ENCODE data around the gene FDXR. TPM values are rescaled to one million over a fixed set of nuclear protein-coding genes. Genes with fewer than 3 reads are reported as not detected.
A peak's percentile ranks its signal among the peaks of the same experiment; 100 is the strongest.
"Not testable (repeated sequence)": the region's sequence is repeated elsewhere in the genome, so short reads cannot be mapped to it uniquely, and the experiment has no call there.

Gene FDXR
- total RNA-seq, 1 donor from 2014 or later, result 34.2 TPM

GRCh38 chr17:74871356-74872076, 1.3 kb downstream of the FDXR start:
- Histone ChIP-seq H3K27ac (ENCODE audit: low read depth, low read length) (no peak overlapping the region), H3K79me2 (ENCODE audit: insufficient read depth, low read length) (peaks cover 9% of the 10 kb centered on the region), H3K4me3 (ENCODE audit: insufficient read depth, low read depth, low read length) (peak overlapping the region; percentile 76), H4K20me1 (ENCODE audit: insufficient read depth, low read length) (peaks cover 24% of the 10 kb centered on the region), H3K4me2 (ENCODE audit: low read length) (peak overlapping the region; percentile 100), H3K4me1 (ENCODE audit: insufficient read depth, low read length) (peaks cover 16% of the 10 kb centered on the region), H3K9ac (ENCODE audit: low read length) (no peak overlapping the region), H3K36me3 (ENCODE audit: insufficient read depth, low read length) (no peaks in the 10 kb centered on the region), H2AFZ (ENCODE audit: low read depth, low read length) (no peak overlapping the region), H3K27me3 (ENCODE audit: insufficient read depth, low read length) (no peaks in the 10 kb centered on the region), H3K9me3 (ENCODE audit: insufficient read depth, low read depth, low read length) (no peaks in the 10 kb centered on the region)
- Mint-ChIP-seq H3K4me3 (ENCODE audit: unreplicated experiment) (peak overlapping the region; percentile 94), H3K9me3 (ENCODE audit: unreplicated experiment) (no peaks in the 10 kb centered on the region), H3K36me3 (ENCODE audit: low read depth, unreplicated experiment) (peaks cover 12% of the 10 kb centered on the region), H3K4me1 (ENCODE audit: low read depth, unreplicated experiment) (peaks cover 14% of the 10 kb centered on the region), H3K27me3 (ENCODE audit: low read depth, unreplicated experiment) (no peaks in the 10 kb centered on the region), H3K27ac (ENCODE audit: unreplicated experiment) (no peak overlapping the region)
- no peak for TF ChIP-seq EZH2 (IDR thresholded peaks at IDR 0.05; ENCODE audit: insufficient read depth, low read length)
- TF ChIP-seq, protein P1, sequence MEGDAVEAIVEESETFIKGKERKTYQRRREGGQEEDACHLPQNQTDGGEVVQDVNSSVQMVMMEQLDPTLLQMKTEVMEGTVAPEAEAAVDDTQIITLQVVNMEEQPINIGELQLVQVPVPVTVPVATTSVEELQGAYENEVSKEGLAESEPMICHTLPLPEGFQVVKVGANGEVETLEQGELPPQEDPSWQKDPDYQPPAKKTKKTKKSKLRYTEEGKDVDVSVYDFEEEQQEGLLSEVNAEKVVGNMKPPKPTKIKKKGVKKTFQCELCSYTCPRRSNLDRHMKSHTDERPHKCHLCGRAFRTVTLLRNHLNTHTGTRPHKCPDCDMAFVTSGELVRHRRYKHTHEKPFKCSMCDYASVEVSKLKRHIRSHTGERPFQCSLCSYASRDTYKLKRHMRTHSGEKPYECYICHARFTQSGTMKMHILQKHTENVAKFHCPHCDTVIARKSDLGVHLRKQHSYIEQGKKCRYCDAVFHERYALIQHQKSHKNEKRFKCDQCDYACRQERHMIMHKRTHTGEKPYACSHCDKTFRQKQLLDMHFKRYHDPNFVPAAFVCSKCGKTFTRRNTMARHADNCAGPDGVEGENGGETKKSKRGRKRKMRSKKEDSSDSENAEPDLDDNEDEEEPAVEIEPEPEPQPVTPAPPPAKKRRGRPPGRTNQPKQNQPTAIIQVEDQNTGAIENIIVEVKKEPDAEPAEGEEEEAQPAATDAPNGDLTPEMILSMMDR (IDR thresholded peaks at IDR 0.05; ENCODE audit: insufficient read depth, low read depth, low read length), result no peak
- no peak for DNase-seq (ENCODE audit: low read depth)
- FAIRE-seq, result no peak

- no peaks in the 10 kb centered on the region for H3K27me3 Mint-ChIP-seq (ENCODE audit: low read depth, unreplicated experiment)
- Histone ChIP-seq H3K27me3 (ENCODE audit: insufficient read depth, low read length) (no peaks in the 10 kb centered on the region), H3K4me2 (ENCODE audit: low read length) (no peak overlapping the region), H3K27ac (ENCODE audit: low read depth, low read length) (no peak overlapping the region), H3K36me3 (ENCODE audit: insufficient read depth, low read length) (no peaks in the 10 kb centered on the region), H3K79me2 (ENCODE audit: insufficient read depth, low read length) (peaks cover 9% of the 10 kb centered on the region), H2AFZ (ENCODE audit: low read depth, low read length) (no peak overlapping the region), H3K9ac (ENCODE audit: low read length) (no peak overlapping the region), H3K9me3 (ENCODE audit: insufficient read depth, low read depth, low read length) (no peaks in the 10 kb centered on the region), H4K20me1 (ENCODE audit: insufficient read depth, low read length) (peaks cover 27% of the 10 kb centered on the region), H3K4me3 (ENCODE audit: insufficient read depth, low read depth, low read length) (no peak overlapping the region), H3K4me1 (ENCODE audit: insufficient read depth, low read length) (peaks cover 16% of the 10 kb centered on the region)
- H3K36me3 Mint-ChIP-seq (ENCODE audit: low read depth, unreplicated experiment), result peaks cover 12% of the 10 kb centered on the region
- no peak for FAIRE-seq
- H3K4me3 Mint-ChIP-seq (ENCODE audit: unreplicated experiment), result peak overlapping the region; percentile 94
- H3K4me1 Mint-ChIP-seq (ENCODE audit: low read depth, unreplicated experiment), result peaks cover 14% of the 10 kb centered on the region
- no peak overlapping the region for H3K27ac Mint-ChIP-seq (ENCODE audit: unreplicated experiment)
- no peaks in the 10 kb centered on the region for H3K9me3 Mint-ChIP-seq (ENCODE audit: unreplicated experiment)
- peak; percentile 42 for DNase-seq (ENCODE audit: low read depth)
- TF ChIP-seq EZH2 (IDR thresholded peaks at IDR 0.05; ENCODE audit: insufficient read depth, low read length), result no peak
- TF ChIP-seq, protein P1 (IDR thresholded peaks at IDR 0.05; ENCODE audit: insufficient read depth, low read depth, low read length), result no peak
These were observed 2.3 kb downstream of the FDXR start for GRCh38 chr17:74870512-74870911.

- H3K36me3 ChIP-seq (ENCODE audit: insufficient read depth, low read length); H3K4me2 ChIP-seq (ENCODE audit: low read length); H3K9me3 ChIP-seq (ENCODE audit: insufficient read depth, low read depth, low read length); H3K9me3 Mint-ChIP-seq (ENCODE audit: unreplicated experiment); H3K27ac Mint-ChIP-seq (ENCODE audit: unreplicated experiment); H3K27me3 ChIP-seq (ENCODE audit: insufficient read depth, low read length); H2AFZ ChIP-seq (ENCODE audit: low read depth, low read length); H3K9ac ChIP-seq (ENCODE audit: low read length); H3K27me3 Mint-ChIP-seq (ENCODE audit: low read depth, unreplicated experiment); DNase-seq (ENCODE audit: low read depth); H3K79me2 ChIP-seq (ENCODE audit: insufficient read depth, low read length); H3K4me3 ChIP-seq (ENCODE audit: insufficient read depth, low read depth, low read length); H3K27ac ChIP-seq (ENCODE audit: low read depth, low read length); FAIRE-seq: not testable (repeated sequence)
- Mint-ChIP-seq H3K36me3 (ENCODE audit: low read depth, unreplicated experiment) (peaks cover 14% of the 10 kb centered on the region), H3K4me3 (ENCODE audit: unreplicated experiment) (peak overlapping the region; percentile 54), H3K4me1 (ENCODE audit: low read depth, unreplicated experiment) (peaks cover 14% of the 10 kb centered on the region)
- H3K4me1 ChIP-seq (ENCODE audit: insufficient read depth, low read length), result peaks cover 16% of the 10 kb centered on the region
- peaks cover 32% of the 10 kb centered on the region for H4K20me1 ChIP-seq (ENCODE audit: insufficient read depth, low read length)
These were observed 2.8 kb downstream of the FDXR start for GRCh38 chr17:74870028-74870427.

All from astrocyte (in vitro differentiated cells and primary cell).